ENCODE data around the gene CCDC47. TPM values are rescaled to one million over a fixed set of nuclear protein-coding genes. Genes with fewer than 3 reads are reported as not detected.

Gene CCDC47
- total and polyA plus RNA-seq, 2 donors (not counting 1 experiment from before 2014, with no cell fraction given), result 7.4 to 39.7 TPM

DNA sequence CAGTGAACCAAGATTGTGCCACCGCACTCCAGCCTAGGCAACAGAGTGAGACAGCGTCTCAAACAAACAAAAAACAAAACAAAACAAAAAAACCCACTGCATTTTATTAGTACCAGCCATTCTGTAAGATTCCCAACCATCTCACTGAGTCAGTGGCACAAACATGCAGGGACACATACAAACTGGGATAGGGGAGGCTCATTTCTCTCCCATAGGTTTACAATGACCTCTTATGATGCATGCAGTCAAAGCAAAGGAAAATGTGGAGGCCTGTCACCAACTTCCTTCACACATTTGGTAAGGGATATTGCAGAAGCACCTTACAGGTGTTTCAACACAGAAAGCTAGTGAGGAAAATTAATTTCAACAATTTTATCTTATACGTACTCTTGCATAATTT, 19.4 kb downstream of the CCDC47 start:
- Histone ChIP-seq H3K4me3 (ENCODE audit: control extremely low read depth in 1 of 5, extremely low read depth in 1 of 5, insufficient read depth in 1 of 5, low read depth in 2 of 5, low read length in 4 of 5) (no peak overlapping the region), H3K27ac (ENCODE audit: low read length in 2 of 2) (no peak overlapping the region), H3K4me2 (replicated peaks; ENCODE audit: low read depth, low read length, poor library complexity, severe bottlenecking) (no peak overlapping the region), H3K27me3 (replicated peaks in 1 of 4; ENCODE audit: control extremely low read depth in 1 of 4, control insufficient read depth in 3 of 4, insufficient read depth in 4 of 4, low read length in 3 of 4) (no peaks in the 10 kb centered on the region), H3K9me3 (ENCODE audit: control extremely low read depth in 1 of 3, control insufficient read depth in 2 of 3, insufficient read depth in 1 of 3, low read length in 2 of 3) (no peaks in the 10 kb centered on the region), H3K36me3 (replicated peaks in 1 of 2; ENCODE audit: control extremely low read depth in 1 of 2, control insufficient read depth in 1 of 2, extremely low read depth in 1 of 2, insufficient read depth in 2 of 2, low read length in 1 of 2) (peaks cover 5 to 55% of the 10 kb centered on the region in 2 experiments), H3K4me1 (ENCODE audit: control insufficient read depth in 2 of 2, insufficient read depth in 2 of 2, low read length in 2 of 2) (peaks cover 9 to 13% of the 10 kb centered on the region in 2 donors), H3K79me2 (ENCODE audit: control insufficient read depth, insufficient read depth, low read length) (peaks cover 12% of the 10 kb centered on the region), H3K9ac (ENCODE audit: low read length) (no peak overlapping the region), H2AFZ (ENCODE audit: insufficient read depth, low read depth, low read length, poor library complexity, severe bottlenecking) (no peak overlapping the region), H4K20me1 (ENCODE audit: control insufficient read depth, insufficient read depth, low read length, poor library complexity, severe bottlenecking) (no peaks in the 10 kb centered on the region)
- Mint-ChIP-seq H3K9me3 (ENCODE audit: insufficient read depth) (no peaks in the 10 kb centered on the region), H3K4me1 (peaks cover 8% of the 10 kb centered on the region), H3K27me3 (no peaks in the 10 kb centered on the region), H3K27ac (no peak overlapping the region), H3K4me3 (no peak overlapping the region)
- DNase-seq (no peak), ATAC-seq (ENCODE audit: low read depth) (no peak)
- TF ChIP-seq EZH2 (IDR thresholded peaks at IDR 0.05; ENCODE audit: borderline replicate concordance, insufficient read depth, low read depth, low read length, poor library complexity, severe bottlenecking) (no peak), CTCF (IDR thresholded peaks at IDR 0.05) (no peak)
- WGBS (ENCODE audit: insufficient coverage), result 100% methylated on average over 1 of the region's 3 CpGs
- ChIA-PET POLR2A (no interaction called here), CTCF (interaction anchor here (0.7 kb wide), 1 partner anchor 12 kb away, joined by 4 read pairs; no protein-coding TSS in a partner anchor)
- intact Hi-C loops (cut with micrococcal nuclease), result no loop called here

DNA sequence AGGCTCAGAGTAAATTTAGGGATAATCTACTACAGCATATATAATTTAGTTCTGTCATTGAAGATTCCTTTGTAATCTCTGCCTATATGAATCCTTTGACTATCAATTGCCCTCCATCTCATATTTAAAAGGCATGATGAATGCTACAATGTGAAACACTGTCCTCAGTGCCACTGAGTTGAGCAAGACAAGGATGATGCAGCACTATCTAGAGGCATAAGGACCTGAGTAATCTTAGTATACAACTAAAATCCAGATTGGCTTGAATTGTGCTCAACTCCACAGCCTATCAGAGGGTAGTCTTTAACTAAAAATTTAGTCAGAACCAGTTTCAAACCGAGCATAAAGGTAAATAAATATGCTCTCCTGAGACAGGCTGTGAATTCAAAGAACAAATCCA, 20.2 kb downstream of the CCDC47 start:
- DNase-seq, result no peak
- no CpG with 5 or more reads among the region's 1 CpG for WGBS (ENCODE audit: insufficient coverage)
- ATAC-seq (ENCODE audit: low read depth), result no peak

More for the DNA sequence above, 20.2 kb downstream of the CCDC47 start:
- H3K9me3 Mint-ChIP-seq (ENCODE audit: insufficient read depth), result no peaks in the 10 kb centered on the region
- no peak overlapping the region for H3K27ac Mint-ChIP-seq
- Histone ChIP-seq H3K79me2 (ENCODE audit: control insufficient read depth, insufficient read depth, low read length) (peaks cover 12% of the 10 kb centered on the region), H2AFZ (ENCODE audit: insufficient read depth, low read depth, low read length, poor library complexity, severe bottlenecking) (no peak overlapping the region), H3K9ac (ENCODE audit: low read length) (no peak overlapping the region), H3K9me3 (ENCODE audit: control extremely low read depth in 1 of 3, control insufficient read depth in 2 of 3, insufficient read depth in 1 of 3, low read length in 2 of 3) (no peaks in the 10 kb centered on the region), H3K4me1 (ENCODE audit: control insufficient read depth in 2 of 2, insufficient read depth in 2 of 2, low read length in 2 of 2) (peaks cover 9 to 13% of the 10 kb centered on the region in 2 donors), H3K36me3 (replicated peaks in 1 of 2; ENCODE audit: control extremely low read depth in 1 of 2, control insufficient read depth in 1 of 2, extremely low read depth in 1 of 2, insufficient read depth in 2 of 2, low read length in 1 of 2) (peaks cover 5 to 55% of the 10 kb centered on the region in 2 experiments), H3K4me2 (replicated peaks; ENCODE audit: low read depth, low read length, poor library complexity, severe bottlenecking) (no peak overlapping the region), H4K20me1 (ENCODE audit: control insufficient read depth, insufficient read depth, low read length, poor library complexity, severe bottlenecking) (no peaks in the 10 kb centered on the region), H3K4me3 (ENCODE audit: control extremely low read depth in 1 of 5, extremely low read depth in 1 of 5, insufficient read depth in 1 of 5, low read depth in 2 of 5, low read length in 4 of 5) (no peak overlapping the region), H3K27ac (ENCODE audit: low read length in 2 of 2) (no peak overlapping the region), H3K27me3 (replicated peaks in 1 of 4; ENCODE audit: control extremely low read depth in 1 of 4, control insufficient read depth in 3 of 4, insufficient read depth in 4 of 4, low read length in 3 of 4) (no peaks in the 10 kb centered on the region)
- H3K4me1 Mint-ChIP-seq, result peaks cover 8% of the 10 kb centered on the region
- ChIA-PET CTCF (no interaction called here), POLR2A (no interaction called here)
- TF ChIP-seq CTCF (IDR thresholded peaks at IDR 0.05), result no peak
- TF ChIP-seq EZH2 (IDR thresholded peaks at IDR 0.05; ENCODE audit: borderline replicate concordance, insufficient read depth, low read depth, low read length, poor library complexity, severe bottlenecking), result no peak
- intact Hi-C loops (cut with micrococcal nuclease), result no loop called here
- H3K27me3 Mint-ChIP-seq, result no peaks in the 10 kb centered on the region
- no peak overlapping the region for H3K4me3 Mint-ChIP-seq

All from B cell (primary cell).